SU-DHL-6 (cell line): ENCODE data around the gene ALAS1.

Experiments
- H2AFZ ChIP-seq: fragments of 200-600 bp; sonication (generic); 2 replicates; pipeline ENCODE4 v1.6.1; 2014; ENCODE audit warnings: low read depth, mild to moderate bottlenecking, moderate library complexity, mixed read lengths, antibody characterized with exemption, low read length; ENCODE audit not compliant: severe bottlenecking
- H3F3A ChIP-seq: fragments of 200-600 bp; shearing (Covaris generic); 2 replicates; pipeline ENCODE4 v1.6.0; 2016; ENCODE audit warnings: antibody characterized with exemption, mild to moderate bottlenecking; ENCODE audit not compliant: insufficient read depth
- H3K27ac ChIP-seq: fragments of 200-600 bp; sonication (generic); 2 replicates; pipeline ENCODE4 v1.5.1; 2016; ENCODE audit warnings: low read depth, mild to moderate bottlenecking, low read length, moderate library complexity, mixed read lengths
- H3K27me3 ChIP-seq: fragments of 200-600 bp; sonication (generic), shearing (Covaris generic); 2 replicates; pipeline ENCODE4 v1.6.0; 2014; ENCODE audit warnings: mild to moderate bottlenecking, low read length
- H3K36me3 ChIP-seq: fragments of 200-600 bp; sonication (generic); 2 replicates; pipeline ENCODE4 v1.6.1; 2014; ENCODE audit warnings: mild to moderate bottlenecking, low read length, mixed read lengths
- H3K4me2 ChIP-seq: fragments of 300-600, 200-600 bp; shearing (Covaris generic), sonication (generic); 2 replicates; pipeline ENCODE4 v1.6.0; 2014; ENCODE audit warnings: low read length, low read depth, mild to moderate bottlenecking; ENCODE audit not compliant: poor library complexity, severe bottlenecking
- H3K4me3 ChIP-seq: fragments of 200-600 bp; sonication (generic); 2 replicates; pipeline ENCODE4 v1.5.1; 2014; ENCODE audit warnings: antibody characterized with exemption, low read length, mild to moderate bottlenecking, mixed read lengths; ENCODE audit not compliant: insufficient read depth, poor library complexity, severe bottlenecking
- H3K79me2 ChIP-seq: fragments of 200-600 bp; sonication (generic); 2 replicates; pipeline ENCODE4 v1.6.1; 2014; ENCODE audit warnings: mild to moderate bottlenecking, low read length, moderate library complexity; ENCODE audit not compliant: insufficient read depth
- H3K9ac ChIP-seq: fragments of 200-600 bp; sonication (generic); 2 replicates; pipeline ENCODE4 v1.7.0; 2014; ENCODE audit warnings: mild to moderate bottlenecking, low read length
- H3K9me2 ChIP-seq: fragments of 200-600 bp; sonication (generic); replicated peaks from 2 replicates; pipeline ENCODE4 v1.6.1; 2014; ENCODE audit warnings: low read length; ENCODE audit not compliant: insufficient read depth
- H3K9me3 ChIP-seq: fragments of 200-600 bp; sonication (generic); 2 replicates; pipeline ENCODE4 v1.6.1; 2014; ENCODE audit warnings: low read length, mixed read lengths; ENCODE audit not compliant: insufficient read depth
- H4K20me1 ChIP-seq: fragments of 200-600 bp; sonication (generic); 2 replicates; pipeline ENCODE4 v1.6.1; 2014; ENCODE audit warnings: low read depth, mild to moderate bottlenecking, antibody characterized with exemption, low read length, moderate library complexity, mixed read lengths
- EZH2phosphoT487 ChIP-seq: fragments of 200-600 bp; sonication (generic), shearing (Covaris generic); conservative IDR thresholded peaks from 2 replicates; pipeline ENCODE4 v1.6.1; 2018; ENCODE audit warnings: mild to moderate bottlenecking, antibody characterized with exemption, low read length, moderate library complexity, mixed read lengths
- TF ChIP-seq, protein P1 (sequence below): fragments of 200-600 bp; sonication (generic); IDR thresholded peaks from one replicate; pipeline ENCODE4 v1.5.1; 2017; ENCODE audit warnings: antibody characterized with exemption, mild to moderate bottlenecking, low read length, moderate library complexity; ENCODE audit not compliant: insufficient read depth, poor library complexity, severe bottlenecking

ALAS1 gene

DNA sequence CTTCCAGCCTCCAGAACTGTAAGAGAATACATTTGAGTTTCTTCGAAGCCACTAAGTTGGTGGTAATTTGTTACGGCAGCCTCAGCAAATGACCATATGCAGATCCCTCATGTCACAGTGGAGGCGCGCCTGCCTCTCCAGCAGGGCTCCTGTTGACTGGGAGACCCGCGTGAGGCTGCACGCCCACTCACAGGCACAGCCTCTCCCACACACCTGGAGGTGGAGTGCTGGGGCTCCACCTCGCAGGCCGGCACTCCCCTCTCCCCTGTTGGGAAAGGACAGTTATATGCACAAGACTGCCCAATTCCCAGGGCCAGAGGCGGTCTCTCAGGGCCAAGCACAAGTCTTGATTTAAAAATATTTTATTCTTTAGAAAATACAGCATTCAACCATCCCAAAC lies 30.3 kb downstream of the ALAS1 start:
- H3K9me2 ChIP-seq = no peaks in the 10 kb centered on the region
- H4K20me1 ChIP-seq = no peaks in the 10 kb centered on the region
- H2AFZ ChIP-seq = no peak overlapping the region
- H3K27ac ChIP-seq = no peak overlapping the region
- H3K4me2 ChIP-seq = no peak overlapping the region
- peaks cover 17% of the 10 kb centered on the region for H3K79me2 ChIP-seq
- H3K36me3 ChIP-seq = no peaks in the 10 kb centered on the region
- no peaks in the 10 kb centered on the region for H3K9me3 ChIP-seq
- H3K27me3 ChIP-seq = no peaks in the 10 kb centered on the region
- no peak overlapping the region for H3K4me3 ChIP-seq
- no peak overlapping the region for H3K9ac ChIP-seq
- peaks cover 12% of the 10 kb centered on the region for H3F3A ChIP-seq
- no peak for TF ChIP-seq EZH2phosphoT487
- TF ChIP-seq, protein P1, sequence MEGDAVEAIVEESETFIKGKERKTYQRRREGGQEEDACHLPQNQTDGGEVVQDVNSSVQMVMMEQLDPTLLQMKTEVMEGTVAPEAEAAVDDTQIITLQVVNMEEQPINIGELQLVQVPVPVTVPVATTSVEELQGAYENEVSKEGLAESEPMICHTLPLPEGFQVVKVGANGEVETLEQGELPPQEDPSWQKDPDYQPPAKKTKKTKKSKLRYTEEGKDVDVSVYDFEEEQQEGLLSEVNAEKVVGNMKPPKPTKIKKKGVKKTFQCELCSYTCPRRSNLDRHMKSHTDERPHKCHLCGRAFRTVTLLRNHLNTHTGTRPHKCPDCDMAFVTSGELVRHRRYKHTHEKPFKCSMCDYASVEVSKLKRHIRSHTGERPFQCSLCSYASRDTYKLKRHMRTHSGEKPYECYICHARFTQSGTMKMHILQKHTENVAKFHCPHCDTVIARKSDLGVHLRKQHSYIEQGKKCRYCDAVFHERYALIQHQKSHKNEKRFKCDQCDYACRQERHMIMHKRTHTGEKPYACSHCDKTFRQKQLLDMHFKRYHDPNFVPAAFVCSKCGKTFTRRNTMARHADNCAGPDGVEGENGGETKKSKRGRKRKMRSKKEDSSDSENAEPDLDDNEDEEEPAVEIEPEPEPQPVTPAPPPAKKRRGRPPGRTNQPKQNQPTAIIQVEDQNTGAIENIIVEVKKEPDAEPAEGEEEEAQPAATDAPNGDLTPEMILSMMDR = no peak

DNA sequence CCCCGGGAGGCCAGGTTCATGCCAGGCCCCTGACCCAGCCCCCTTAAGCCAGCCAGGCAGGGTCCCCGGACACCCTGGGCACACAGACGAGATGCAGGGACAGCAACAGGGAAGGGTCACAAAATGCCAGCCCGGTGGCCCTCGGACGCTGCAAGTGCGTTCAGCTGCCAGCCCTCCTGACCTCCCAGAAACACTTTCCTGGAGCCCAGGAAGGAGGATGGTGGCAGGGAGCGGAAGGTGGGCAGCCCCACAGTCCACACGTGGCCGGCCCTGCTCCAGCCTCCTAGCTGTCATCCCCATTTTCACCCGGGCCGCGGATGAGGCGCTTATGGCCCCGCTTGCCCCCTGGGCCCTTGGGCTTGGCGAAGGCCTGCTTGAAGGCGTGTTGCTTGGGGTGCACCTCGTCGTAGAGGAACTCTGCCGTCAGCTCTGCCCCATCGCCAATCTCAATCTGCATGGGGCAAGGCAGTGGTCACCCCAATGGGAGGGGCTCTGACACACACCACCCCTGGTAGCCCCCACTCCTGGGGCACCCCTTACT lies 30.9 kb downstream of the ALAS1 start:
- no peak overlapping the region for H3K4me2 ChIP-seq
- no peaks in the 10 kb centered on the region for H3K36me3 ChIP-seq
- no peaks in the 10 kb centered on the region for H3K27me3 ChIP-seq
- no peaks in the 10 kb centered on the region for H4K20me1 ChIP-seq
- H3F3A ChIP-seq = peaks cover 12% of the 10 kb centered on the region
- no peak overlapping the region for H2AFZ ChIP-seq
- no peaks in the 10 kb centered on the region for H3K9me2 ChIP-seq
- no peak for TF ChIP-seq EZH2phosphoT487
- TF ChIP-seq, protein P1 = no peak
- no peak overlapping the region for H3K27ac ChIP-seq
- no peak overlapping the region for H3K9ac ChIP-seq
- peaks cover 11% of the 10 kb centered on the region for H3K79me2 ChIP-seq
- no peaks in the 10 kb centered on the region for H3K9me3 ChIP-seq
- H3K4me3 ChIP-seq = no peak overlapping the region

DNA sequence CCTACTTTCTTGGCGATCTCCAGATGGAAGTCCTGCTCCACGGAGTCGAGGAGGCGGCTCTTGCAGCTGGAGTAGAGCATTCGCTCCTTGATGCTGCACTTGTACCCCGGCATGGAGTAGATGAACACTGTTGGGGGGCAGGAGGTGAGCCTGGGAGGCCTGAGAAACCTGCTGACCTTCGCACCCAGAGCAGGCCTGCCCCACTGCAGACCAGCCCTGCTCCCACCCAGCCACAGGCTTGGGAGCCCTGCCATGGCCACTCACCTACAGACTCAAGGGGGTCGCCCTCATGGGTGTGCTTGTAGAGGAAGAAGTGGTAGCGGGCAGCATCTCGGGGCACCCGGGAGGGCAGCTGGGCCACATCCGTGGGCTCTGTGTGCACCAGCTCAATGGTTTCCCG lies 31.7 kb downstream of the ALAS1 start:
- no peak overlapping the region for H3K27ac ChIP-seq
- H3K9me2 ChIP-seq = no peaks in the 10 kb centered on the region
- H3K9ac ChIP-seq = no peak overlapping the region
- H3K79me2 ChIP-seq = peaks cover 3% of the 10 kb centered on the region
- TF ChIP-seq EZH2phosphoT487 = no peak
- TF ChIP-seq, protein P1 = no peak
- no peaks in the 10 kb centered on the region for H3K9me3 ChIP-seq
- H3K4me3 ChIP-seq = no peak overlapping the region
- no peaks in the 10 kb centered on the region for H4K20me1 ChIP-seq
- H3K4me2 ChIP-seq = no peak overlapping the region
- H3F3A ChIP-seq = peaks cover 12% of the 10 kb centered on the region
- no peak overlapping the region for H2AFZ ChIP-seq
- H3K27me3 ChIP-seq = no peaks in the 10 kb centered on the region
- no peaks in the 10 kb centered on the region for H3K36me3 ChIP-seq
